ENCODE data around the gene DDX6. TPM values are rescaled to one million over a fixed set of nuclear protein-coding genes. Genes with fewer than 3 reads are reported as not detected.

The DDX6 gene
- total RNA-seq, 1 donor from 2014 or later, result 332 TPM

- Histone ChIP-seq H4K20me1 (ENCODE audit: low read depth) (no peaks in the 10 kb centered on the region), H3K27me3 (no peaks in the 10 kb centered on the region), H3K36me3 (no peaks in the 10 kb centered on the region), H3K4me1 (no peaks in the 10 kb centered on the region), H3F3A (ENCODE audit: low read depth) (no peaks in the 10 kb centered on the region), H3K9ac (no peak overlapping the region), H3K79me2 (ENCODE audit: low read depth) (no peaks in the 10 kb centered on the region), H3K4me2 (no peak overlapping the region), H2AFZ (replicated peaks) (no peak overlapping the region), H3K4me3 (no peak overlapping the region), H3K9me3 (ENCODE audit: low read depth) (no peaks in the 10 kb centered on the region), H3K27ac (no peak overlapping the region)
- Mint-ChIP-seq H3K36me3 (no peaks in the 10 kb centered on the region), H3K9me3 (peaks cover 5% of the 10 kb centered on the region), H3K4me1 (no peaks in the 10 kb centered on the region), H3K4me3 (no peak overlapping the region), H3K27ac (no peak overlapping the region), H3K27me3 (ENCODE audit: insufficient read depth, low read depth) (no peaks in the 10 kb centered on the region)
- no peak for DNase-seq (ENCODE audit: low spot score)
- TF ChIP-seq EZH2phosphoT487 (IDR thresholded peaks at IDR 0.05) (no peak), EZH2 (IDR thresholded peaks at IDR 0.05) (no peak), CTCF (IDR thresholded peaks at IDR 0.05) (no peak)
Observed at GRCh38 chr11:118806400-118806799, 15.4 kb upstream of the DDX6 start.

- Histone ChIP-seq H3K9ac (no peak overlapping the region), H3K9me3 (ENCODE audit: low read depth) (no peaks in the 10 kb centered on the region), H3K4me1 (no peaks in the 10 kb centered on the region), H3F3A (ENCODE audit: low read depth) (no peaks in the 10 kb centered on the region), H3K4me2 (no peak overlapping the region), H2AFZ (replicated peaks) (no peak overlapping the region), H3K4me3 (no peak overlapping the region), H3K27me3 (no peaks in the 10 kb centered on the region), H4K20me1 (ENCODE audit: low read depth) (no peaks in the 10 kb centered on the region), H3K36me3 (no peaks in the 10 kb centered on the region), H3K79me2 (ENCODE audit: low read depth) (no peaks in the 10 kb centered on the region), H3K27ac (no peak overlapping the region)
- DNase-seq (ENCODE audit: low spot score), result no peak
- Mint-ChIP-seq H3K4me3 (no peak overlapping the region), H3K4me1 (no peaks in the 10 kb centered on the region), H3K27me3 (ENCODE audit: insufficient read depth, low read depth) (peaks cover 4% of the 10 kb centered on the region), H3K36me3 (no peaks in the 10 kb centered on the region), H3K9me3 (peaks cover 5% of the 10 kb centered on the region), H3K27ac (no peak overlapping the region)
- TF ChIP-seq EZH2 (IDR thresholded peaks at IDR 0.05), result no peak
- TF ChIP-seq EZH2phosphoT487 (IDR thresholded peaks at IDR 0.05), result no peak
- no peak for TF ChIP-seq CTCF (IDR thresholded peaks at IDR 0.05)
Observed at GRCh38 chr11:118804094-118804493, 13.1 kb upstream of the DDX6 start.

- H3F3A ChIP-seq (ENCODE audit: low read depth), result no peaks in the 10 kb centered on the region
- H3K4me1 ChIP-seq, result peaks cover 4% of the 10 kb centered on the region
- Mint-ChIP-seq H3K27ac (no peak overlapping the region), H3K9me3 (no peaks in the 10 kb centered on the region), H3K4me1 (peaks cover 6% of the 10 kb centered on the region), H3K27me3 (ENCODE audit: insufficient read depth, low read depth) (peaks cover 4% of the 10 kb centered on the region), H3K4me3 (no peak overlapping the region), H3K36me3 (no peaks in the 10 kb centered on the region)
- no peak overlapping the region for H3K27ac ChIP-seq
- no peaks in the 10 kb centered on the region for H3K36me3 ChIP-seq
- H4K20me1 ChIP-seq (ENCODE audit: low read depth), result no peaks in the 10 kb centered on the region
- H3K9ac ChIP-seq, result no peak overlapping the region
- H3K27me3 ChIP-seq, result no peaks in the 10 kb centered on the region
- no peak overlapping the region for H2AFZ ChIP-seq (replicated peaks)
- DNase-seq (ENCODE audit: low spot score), result no peak
- H3K4me3 ChIP-seq, result no peak overlapping the region
- TF ChIP-seq CTCF (IDR thresholded peaks at IDR 0.05), result no peak
- TF ChIP-seq EZH2phosphoT487 (IDR thresholded peaks at IDR 0.05), result no peak
- no peak for TF ChIP-seq EZH2 (IDR thresholded peaks at IDR 0.05)
- no peaks in the 10 kb centered on the region for H3K79me2 ChIP-seq (ENCODE audit: low read depth)
- H3K4me2 ChIP-seq, result no peak overlapping the region
- H3K9me3 ChIP-seq (ENCODE audit: low read depth), result no peaks in the 10 kb centered on the region
Observed at GRCh38 chr11:118799372-118799771, 8.4 kb upstream of the DDX6 start.

Measured in neural progenitor cell (in vitro differentiated cells).